CD1c-positive myeloid dendritic cell (primary cell): ENCODE data around the gene USP2.
A peak's percentile ranks its signal among the peaks of the same experiment; 100 is the strongest.

ENCODE experiments used
- DNase-seq: peaks from one replicate; pipeline ENCODE4 v3.0.0-alpha.2; 2016; ENCODE audit errors: extremely low spot score

The USP2 gene

DNA sequence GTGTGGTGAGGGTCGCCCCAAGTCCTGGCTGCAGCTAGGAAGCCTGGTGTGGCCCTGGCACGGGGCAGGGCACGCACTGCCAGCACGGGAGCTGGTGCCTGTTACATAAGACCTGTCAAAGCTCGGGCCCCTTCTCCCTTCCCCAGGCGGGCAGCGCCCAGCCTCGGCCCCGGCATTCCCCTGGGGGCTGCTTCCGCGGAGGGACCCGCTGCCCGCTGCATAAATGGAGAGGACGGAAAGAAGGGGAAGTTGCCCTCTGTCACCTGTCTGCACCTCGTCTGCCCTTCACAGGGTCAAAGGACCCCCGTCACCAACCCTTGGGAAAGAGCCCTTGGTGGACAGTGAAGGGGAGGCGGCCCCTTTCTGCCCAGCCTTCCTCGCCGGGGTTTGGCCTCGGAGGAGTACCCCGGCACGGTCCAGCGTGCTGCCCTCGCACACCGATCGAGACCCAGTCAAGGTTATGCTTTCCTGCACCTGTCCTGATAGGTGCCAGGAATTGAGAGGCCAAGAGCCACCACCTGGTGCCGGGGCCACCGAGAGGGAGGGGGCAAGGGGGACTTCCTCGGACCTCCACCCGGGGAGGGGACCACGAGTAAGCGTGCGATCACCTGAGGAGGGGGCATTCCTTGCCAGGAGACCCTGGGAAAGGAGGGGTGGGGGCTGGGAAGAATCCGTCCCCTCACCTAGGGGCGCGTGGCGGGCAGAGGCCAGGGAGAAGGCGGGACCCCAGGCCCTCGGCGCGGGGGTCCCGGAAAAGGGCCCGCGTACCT is 18.2 kb downstream of the USP2 start:
- no peak for DNase-seq

DNA sequence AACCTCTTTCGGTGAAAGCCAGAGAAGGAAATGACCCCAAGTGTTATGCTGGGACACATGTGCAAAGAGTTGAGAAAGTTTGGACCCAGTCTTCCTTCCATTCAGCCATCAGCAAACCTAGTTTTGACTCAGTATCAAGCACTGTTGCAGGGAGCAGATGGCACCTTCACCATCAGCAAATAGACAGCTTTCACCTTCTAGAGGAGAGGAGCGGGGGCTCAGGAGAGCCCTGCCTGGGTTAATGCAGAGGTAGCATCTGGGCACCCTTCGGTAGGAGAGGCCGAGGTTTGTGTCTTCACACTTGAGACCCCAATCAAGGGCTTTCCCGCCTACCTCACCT is 18.8 kb downstream of the USP2 start:
- DNase-seq, result no peak

DNA sequence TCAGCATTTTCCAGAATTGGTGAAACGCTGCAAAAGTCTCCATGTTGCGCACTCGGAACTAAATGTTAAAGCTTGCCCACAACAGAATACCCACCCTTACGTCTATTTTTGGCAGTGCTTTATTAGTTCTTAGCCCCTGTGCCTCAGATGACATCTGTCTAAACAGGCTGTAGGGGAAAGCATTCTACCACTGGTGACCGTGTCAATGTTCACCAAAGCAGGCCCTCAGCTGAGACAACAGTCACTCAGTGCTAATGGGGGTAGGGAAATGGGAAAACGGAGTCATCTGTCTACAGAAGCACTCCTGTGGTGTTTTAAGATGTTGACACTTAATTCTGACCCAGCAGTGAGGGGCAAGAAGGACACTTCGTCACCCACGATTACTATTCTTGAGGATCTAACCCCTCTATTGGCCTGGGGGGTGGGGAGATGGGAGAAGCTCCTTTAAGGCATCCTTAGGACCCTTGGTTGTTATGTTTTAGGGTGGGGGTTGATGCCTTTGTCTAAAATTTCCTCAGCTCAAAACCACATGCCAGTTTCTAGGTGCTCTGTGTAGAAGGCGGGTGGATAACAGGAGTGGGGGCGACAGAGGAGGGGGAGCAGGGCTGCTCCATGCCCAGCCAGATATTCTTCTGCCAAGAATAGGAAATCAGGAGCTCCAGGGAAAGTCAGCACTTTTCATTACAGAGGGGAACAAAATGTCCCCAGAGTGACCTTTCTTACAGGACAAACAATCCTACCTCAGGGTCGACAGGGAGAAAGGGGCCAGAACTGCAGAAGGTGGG is 19.4 kb downstream of the USP2 start:
- DNase-seq, result no peak

DNA sequence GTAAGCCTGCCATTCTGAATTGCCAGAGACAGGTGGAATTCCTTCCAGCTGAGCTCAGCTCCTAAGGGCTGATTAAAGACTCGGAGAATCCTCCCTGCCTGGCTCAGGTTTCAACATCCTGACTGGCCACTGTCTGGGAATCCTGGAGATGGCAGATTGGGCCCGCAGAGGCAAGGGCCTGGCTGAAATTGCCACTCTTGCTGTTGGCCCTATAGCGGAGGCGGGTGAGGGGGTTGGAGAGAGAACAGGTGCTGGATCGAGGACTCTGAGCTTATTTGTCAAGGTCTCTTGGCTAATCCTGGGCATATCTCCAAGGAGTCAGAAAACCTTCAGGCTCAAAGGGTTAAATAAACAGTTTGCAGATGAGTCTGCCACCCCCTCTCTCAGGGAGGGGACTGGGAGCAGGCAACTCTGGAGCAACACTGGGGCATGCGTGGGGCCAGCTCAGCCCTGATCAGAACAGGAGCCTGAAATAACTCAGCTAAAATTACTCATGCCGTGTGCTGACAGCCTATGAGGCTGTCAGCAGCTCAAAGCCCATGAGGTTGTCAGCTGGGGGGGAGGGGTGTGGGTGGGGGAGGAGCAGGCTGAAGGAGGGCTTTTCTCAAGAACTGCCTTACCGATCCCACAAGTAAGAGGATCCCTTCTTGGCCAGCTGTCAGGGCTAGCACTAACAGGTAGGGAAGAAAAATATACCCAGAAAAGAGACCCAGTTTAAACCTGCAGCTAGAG is 20.3 kb downstream of the USP2 start:
- DNase-seq, result peak; percentile 65

DNA sequence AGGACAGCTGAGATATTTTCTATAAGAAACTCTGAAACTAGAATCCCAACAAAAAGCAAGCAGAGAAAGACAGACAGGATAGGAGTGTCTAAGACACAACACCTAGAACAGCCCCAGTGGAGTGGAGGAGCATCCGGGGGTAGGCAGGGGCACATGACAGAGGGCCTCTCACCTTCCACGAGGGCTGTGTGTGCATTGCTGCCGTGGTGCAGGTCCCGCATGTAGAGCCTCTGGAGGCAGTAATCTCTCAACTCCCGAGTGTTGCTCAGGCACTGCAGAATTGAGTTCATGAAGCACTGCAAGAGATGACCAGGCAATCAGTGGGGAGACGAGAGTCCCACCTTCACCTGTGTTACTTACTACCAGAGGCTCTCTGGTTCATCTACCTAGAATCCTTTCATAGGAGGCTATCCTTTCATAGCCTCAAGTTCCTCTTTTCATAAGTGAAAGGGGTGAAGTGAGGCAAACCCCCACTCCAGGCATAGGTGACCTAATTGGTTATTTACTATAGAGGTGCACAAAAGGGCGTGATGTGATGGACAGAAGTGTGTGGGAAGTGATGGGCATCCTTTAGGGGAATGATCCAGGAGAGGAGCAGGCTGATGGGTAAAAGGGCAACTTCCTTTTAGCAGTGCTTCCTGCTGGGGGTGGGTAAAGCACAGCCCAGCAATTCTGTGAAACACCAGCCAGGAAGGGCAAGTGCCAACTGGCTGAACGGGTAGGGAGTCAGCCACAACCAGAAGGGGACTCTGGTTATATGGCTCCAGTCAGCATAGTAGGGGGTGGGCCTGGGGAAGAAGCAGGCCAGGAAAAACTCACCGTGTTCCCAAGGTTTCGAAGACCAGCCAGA is 21.9 kb downstream of the USP2 start:
- DNase-seq, result peak; percentile 61

DNA sequence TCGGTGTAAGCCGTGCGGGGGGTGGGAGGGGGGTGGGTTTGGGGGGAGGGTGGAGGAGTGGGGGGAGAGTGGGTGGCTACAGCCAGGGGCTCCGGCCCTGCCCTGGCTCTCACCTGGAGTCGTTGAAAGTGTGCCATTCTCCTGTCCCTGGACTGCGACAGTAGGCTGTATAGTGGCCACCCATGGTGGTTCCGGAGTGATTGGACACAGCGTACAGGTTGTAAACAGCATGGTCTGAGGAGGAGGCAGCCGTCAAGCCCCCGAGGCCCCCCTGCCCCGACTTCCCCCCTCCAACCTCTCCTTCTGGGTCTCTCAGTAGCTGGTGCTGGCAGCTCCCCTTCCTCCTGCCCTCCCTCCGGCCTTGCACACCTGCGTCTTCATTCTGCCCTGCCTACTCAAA is 24.4 kb downstream of the USP2 start:
- no peak for DNase-seq

DNA sequence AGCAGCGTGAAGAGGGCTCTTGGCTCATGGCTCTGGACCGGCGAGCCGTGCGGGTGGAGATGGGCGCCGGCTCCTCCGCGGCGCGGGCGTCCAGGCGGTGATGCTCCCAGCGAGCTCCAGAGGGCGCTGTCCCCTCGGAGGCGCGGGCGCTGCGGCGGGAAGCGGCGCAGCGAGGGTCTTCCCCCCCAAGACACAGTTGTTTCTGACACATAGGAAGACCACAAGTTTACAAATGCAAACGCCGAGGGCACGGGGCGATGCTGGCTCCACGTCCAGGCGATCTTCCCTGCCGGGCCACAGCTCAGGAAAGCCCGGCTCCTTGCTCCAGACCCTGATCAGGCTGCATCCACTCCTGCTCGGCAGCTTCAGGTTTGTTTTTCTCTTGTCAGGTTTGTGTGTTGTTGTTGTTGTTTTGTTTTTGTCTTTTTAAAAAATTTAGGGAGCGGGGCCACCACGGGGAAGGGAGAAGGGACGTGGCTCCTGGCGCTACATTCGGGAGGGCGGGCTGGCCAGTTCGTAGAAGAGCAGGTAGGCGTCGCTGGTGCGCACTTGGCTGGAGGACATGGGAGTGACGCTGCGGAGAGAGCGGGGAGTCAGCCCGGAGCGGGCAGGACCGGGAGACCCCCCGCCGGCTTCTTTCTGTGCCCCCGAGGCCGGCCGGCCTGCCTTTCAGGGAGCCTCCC is 25.0 kb downstream of the USP2 start:
- DNase-seq, result peak; percentile 79

DNA sequence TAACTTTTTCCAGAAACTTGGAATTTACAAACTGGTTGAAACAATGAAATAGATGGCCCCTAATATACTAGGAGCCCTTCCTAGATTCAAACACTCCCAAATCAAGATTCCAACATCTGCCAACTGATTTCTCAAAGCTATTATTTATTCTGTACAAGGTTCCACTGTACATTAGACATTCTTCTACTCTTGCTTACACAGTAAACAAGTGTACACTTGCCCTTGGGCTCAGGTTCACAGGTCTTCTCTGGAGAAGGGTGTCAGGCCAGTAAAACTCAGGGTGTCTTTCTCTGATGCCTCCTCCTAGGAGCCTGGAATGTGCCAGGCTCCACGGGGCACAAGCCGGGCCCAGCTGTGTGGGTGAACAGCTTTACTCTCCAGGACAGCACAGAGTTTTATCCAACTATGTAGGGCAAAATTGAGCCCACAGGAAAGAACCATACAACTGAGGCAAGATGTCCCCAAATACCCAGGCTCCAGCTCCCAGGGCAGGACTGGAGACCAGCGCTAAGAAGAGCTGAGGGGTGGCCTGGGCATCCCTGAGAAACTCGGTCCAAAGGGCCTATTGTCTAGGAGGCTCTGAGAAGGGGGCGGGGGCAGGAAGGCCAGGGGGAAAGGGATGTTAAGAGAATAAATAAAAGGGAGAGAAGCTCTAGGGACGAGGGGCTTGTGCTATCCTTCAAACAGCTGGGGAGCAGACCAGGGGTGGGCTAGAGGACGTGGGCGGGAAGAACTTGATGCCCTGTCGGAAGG is 26.2 kb downstream of the USP2 start:
- no peak for DNase-seq

DNA sequence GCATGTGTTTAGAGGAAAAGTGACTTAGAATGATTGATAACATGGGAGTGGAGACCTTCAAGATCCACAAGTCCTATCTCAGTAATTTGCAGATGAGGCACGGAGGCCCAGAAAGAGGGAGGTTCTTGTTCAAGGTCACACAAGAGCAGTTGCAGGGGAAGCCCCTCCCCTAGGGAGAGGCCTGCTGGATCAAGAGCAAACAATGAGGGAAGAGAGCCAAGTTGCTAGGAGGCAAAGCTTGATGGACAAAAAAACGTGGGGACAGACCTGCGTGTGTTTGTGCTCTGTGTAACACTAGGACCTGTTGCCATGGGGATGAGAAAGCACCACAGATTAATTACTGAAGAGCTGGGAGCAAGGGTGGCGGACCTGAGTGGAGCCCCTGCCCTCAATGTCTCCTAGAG is 28.6 kb downstream of the USP2 start:
- DNase-seq, result no peak

DNA sequence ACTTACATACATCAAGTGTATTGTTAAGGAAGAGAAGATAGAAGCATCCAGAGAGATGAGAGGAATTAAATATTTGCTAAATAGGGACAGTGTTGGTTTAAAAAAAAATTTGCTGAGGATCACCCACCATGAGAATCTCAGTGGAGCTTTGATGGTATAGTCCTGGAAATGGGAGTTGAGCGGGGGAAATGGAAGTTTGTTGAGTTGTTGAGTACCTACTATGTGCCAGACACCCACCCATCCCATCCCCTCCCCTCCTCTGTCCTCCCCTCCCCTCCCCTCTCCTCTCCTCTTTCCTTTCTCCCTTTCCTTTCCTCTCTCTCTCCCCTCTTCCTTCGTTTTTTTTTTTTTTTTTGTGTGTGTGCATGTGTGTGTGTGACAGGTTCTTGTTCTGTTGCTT is 30.3 kb downstream of the USP2 start:
- no peak for DNase-seq

DNA sequence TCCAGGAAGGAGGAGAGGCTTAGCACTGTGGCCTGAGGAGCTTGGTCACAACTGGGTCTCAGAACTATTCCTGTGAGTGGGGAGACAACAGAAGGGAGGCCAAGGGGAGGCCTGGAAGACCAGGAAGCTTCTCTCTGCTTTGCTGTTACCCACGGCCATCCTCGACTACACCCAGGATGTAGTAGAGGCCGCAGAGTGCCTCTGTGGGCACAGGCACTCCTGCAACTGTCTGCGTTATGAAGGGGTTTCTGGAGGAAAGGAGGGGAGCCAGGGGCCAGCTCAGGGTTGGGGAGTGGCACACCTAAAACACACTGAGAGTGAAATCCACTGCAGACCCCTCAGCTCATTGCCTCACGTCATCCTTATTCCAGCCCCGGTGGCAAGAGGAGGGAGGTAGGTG is 31.2 kb downstream of the USP2 start:
- DNase-seq, result no peak

DNA sequence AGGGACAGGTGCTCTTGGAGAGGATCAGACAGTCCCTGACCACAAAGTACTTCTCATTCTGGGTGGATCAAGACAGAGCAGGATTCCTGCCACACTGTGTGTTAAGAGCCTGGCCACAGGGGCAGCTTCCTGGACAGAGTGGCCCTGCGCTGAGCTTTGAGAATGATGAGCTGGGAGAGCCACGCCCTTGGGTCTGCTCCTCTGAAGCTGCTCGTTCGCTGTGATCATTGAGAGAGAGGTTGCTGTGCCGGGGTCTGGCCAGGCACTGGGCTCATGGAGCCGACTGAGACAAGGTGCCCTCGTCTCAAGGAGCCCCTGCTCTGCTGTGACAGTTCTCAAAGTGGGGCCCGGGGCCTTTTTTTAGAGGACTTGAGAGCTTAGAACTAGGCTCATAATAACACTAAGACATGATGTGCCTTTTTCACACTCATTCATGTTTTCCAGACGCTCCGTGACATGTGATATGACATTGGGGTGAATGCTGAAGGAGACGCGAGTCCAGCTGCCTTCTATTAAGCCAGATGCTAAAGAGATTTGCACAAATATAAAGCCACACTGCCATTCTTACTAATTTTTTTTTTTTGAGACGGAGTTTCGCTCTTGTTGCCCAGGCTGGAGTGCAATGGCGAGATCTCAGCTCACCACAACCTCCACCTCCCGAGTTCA is 33.4 kb downstream of the USP2 start:
- no peak for DNase-seq

DNA sequence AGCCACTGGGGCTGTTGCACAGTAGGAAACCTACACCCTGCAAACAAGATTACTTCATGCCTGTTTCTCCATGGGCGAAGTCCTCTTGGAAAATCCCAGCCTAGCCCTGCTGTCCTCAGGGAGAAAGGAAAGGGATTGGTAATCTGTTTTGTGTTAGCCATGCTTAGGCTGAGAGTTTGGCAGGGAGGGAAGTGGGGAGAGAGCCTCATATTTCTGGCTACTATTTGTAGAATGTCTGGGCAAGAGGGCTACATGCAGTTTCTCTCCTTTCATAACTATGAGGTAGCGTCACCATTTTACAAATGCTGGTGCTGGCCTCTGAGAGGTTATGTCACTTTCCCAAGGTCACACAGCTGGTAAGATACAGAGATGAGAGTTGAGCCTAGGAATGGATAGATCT is 34.2 kb downstream of the USP2 start:
- no peak for DNase-seq

DNA sequence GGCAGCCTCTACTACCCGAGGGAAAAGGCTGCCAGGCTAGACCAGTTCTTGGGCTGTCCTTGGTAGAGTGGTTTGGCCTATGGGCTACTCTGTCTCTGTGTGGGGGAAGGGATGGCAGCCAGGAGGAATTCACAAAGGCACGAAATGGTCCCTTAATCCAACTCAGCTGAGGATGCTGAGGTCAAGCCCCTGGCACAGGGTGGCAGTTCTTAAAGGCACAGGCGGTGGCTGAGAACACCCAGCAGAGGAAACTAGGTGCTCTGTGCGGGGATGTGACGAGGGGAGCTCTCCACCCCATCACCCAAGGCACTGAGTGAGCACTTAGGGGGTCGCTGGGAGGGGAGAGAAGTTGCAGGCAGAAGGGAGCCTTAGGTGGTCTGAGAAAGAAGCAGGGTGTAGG is 34.9 kb downstream of the USP2 start, which contains the start of gene MFRP:
Gene MFRP, minus strand, starts transcription at position 101 of the 400 bp plus-strand sequence. CDS start 192 bp downstream, outside the sequence.
- DNase-seq, result no peak

DNA sequence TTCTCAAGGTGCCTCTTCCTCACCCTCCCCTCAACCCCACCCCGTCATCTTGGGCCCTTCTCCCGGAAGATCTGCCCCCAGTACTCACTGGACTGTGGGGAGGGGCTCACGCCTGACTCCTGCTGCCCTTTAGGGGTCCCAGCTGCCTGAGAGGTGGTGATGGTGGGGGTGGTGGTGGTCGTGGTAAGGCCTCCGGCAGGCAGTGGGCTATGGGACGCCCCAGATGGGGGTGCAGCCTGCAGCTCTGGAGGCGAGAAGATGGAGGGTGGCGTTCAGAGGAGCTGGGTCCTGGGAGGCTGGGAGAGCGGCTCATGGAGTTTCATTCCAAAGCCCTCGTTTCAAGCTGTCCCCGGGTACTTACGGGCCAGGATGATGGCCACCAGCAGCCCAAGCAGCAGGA is 35.8 kb downstream of the USP2 start:
- no peak for DNase-seq

DNA sequence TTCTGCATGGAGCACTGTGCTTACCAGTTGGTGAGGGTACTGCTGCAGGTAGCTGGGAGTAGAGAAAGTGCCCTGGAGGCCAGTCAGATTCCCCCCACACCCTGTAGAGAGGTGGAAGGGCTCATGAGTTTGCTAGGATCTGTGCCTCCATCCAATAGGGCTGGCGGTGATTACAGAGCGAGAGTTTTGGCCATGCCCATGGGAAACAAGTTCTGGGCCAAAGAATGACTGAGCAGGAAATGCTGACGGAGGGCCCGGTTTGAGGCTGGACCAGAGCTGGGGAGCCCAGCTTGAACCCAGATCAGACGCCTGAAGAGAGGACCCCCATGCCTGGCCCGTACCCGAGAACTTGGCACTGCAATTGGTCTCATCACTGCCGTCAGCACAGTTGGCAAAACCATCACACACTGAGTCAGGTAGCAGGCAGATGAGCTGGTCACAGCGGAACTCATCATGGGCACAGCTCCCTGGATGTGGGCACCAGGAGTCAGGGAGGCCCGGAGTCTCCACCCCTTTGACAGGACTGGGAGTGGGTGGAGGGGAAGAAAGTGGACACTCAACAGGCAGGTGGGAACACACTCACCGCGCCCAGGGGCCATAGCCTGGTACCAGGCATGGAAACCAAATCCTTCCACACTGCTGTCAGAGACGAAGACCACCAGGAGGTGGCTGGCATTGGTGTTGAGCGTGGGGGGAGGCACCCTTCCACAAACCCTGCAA is 37.0 kb downstream of the USP2 start:
- DNase-seq, result no peak

DNA sequence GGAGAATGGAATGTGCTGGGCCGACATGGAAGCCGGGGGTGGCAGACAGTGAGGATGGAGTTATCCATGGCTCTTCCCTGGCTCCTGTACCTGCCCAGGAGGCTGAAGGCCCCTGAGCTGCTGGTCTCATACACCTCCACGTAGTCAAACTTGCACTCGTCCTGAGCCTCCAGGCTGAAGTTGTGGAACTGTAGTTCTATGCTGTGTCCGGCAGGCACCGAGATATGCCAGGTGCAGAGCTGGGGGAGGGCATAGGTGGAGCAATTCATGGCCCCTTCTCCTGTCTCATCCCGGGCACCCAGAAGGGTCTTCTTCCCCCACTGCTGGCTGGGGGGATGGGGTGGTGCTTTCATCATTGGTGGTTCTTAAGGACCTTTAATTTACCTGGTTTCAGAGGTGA is 37.8 kb downstream of the USP2 start:
- no peak for DNase-seq

DNA sequence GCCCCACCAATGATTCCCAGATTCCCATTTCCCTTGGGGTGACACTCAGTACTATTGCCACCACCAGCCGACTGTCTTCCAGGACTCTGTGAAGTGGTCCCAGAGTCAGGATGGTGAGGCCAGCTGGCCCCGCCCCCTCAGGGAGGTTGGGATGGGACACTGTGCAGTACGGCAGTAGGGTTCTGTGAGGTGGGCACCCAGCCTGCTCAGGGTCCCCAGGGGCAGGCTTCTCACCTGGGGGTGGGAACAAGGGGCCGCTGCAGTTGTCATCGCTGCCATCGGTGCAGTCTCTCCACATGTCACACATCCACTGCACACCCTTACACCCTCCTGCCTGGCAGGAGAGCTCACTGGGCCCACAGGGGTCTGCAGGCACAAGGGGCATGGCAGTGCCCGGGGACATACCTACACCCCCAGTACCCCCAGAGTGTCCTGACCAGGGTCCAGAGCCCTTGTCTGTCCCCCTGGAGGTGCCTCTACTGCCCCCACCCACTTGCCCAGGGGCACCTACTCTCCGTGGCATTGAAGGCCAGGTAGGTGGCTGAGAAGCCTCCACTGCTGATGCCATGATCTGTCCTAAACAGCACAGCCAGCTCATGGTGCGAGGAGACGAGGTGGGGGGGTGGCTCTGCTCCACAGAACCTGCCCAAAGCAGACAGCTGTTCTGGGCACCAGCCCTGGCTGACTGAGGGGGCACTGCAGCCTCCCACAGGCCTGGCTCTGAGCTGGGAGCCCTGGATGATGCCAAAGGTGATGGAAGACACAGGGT is 38.9 kb downstream of the USP2 start:
- DNase-seq, result no peak

DNA sequence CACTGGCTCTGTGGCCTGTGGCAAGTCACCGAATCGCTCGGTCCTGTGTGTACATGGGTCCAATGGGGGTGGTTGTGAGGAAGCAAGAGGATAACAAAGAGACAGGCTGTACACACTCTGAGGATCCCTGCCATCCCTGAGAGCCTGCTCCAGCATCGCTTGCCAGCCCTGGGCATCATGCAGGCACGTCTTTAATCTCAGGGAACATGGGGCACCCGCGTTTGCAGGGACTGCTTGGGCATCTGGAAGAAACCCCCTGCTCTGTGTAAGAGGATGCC is 39.5 kb downstream of the USP2 start:
- DNase-seq, result no peak
